ENCODE measurements around the gene TEK.

- TF ChIP-seq POLR2A (IDR thresholded peaks at IDR 0.05) (no peak), CTCF (IDR thresholded peaks at IDR 0.05) (no peak), POLR2AphosphoS5 (IDR thresholded peaks at IDR 0.05) (no peak)
Observed at GRCh38 chr9:27272103-27272502, 163.1 kb downstream of the TEK start.

All from stomach (tissue), 4 donors.